GM21619 (cell line): ENCODE measurements around the gene EFEMP1.
"Not testable (repeated sequence)": the region's sequence is repeated elsewhere in the genome, so short reads cannot be mapped to it uniquely, and the experiment has no call there.

Experiments used
- ATAC-seq: cut with Tn5 transposase; IDR thresholded peaks from one replicate; pipeline ENCODE4 v1.9.1; 2021; ENCODE audit not compliant: unreplicated experiment

EFEMP1 gene

DNA sequence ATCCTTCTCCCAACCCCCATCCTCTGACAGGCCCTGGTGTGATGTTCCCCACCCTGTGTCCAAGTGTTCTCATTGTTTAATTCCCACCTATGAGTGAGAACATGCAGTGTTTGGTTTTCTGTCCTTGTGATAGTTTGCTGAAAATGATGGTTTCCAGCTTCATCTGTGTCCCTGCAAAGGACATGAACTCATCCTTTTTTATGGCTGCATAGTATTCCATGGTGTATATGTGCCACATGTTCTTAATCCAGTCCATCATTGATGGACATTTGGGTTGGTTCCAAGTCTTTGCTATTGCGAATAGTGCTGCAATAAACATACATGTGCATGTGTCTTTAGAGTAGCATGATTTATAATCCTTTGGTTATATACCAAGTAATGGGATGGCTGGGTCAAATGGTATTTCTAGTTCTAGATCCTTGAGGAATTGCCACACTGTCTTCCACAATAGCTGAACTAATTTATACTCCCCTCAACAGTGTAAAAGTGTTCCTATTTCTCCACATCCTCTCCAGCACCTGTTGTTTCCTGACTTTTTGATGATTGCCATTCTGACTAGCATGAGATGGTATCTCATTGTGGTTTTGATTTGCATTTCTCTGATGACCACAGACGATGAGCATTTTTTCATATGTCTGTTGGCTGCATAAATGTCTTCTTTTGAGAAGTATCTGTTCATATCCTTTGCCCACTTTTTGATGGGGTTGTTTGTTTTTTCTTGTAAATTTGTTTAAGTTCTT is 91.7 kb downstream of the EFEMP1 start:
- ATAC-seq, result not testable (repeated sequence)

GRCh38 chr2:55827855-55828254 is 95.7 kb downstream of the EFEMP1 start:
- ATAC-seq, result no peak

GRCh38 chr2:55827428-55827827 is 96.2 kb downstream of the EFEMP1 start:
- ATAC-seq, result not testable (repeated sequence)

DNA sequence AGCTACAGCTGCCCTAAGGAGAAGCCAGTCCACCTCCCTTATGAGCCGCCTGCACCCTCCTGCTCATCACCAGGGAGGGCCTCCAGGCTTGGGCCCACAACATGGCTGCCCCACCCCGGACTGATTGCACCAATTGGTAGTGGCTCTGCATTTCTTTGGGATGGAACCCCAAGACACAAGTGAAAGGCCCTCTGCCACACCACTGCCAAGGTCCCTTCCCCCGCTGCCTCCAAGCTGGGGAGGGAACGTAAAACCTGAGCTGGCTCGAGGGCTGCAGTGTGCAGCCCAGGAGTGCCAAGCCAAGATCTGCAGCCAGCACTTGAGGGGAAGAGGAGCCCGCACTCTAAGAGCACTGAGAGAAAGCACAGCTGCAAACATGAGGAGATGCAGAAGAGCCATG is 97.3 kb downstream of the EFEMP1 start:
- no peak for ATAC-seq

- ATAC-seq, result no peak
These were observed 99.0 kb downstream of the EFEMP1 start for GRCh38 chr2:55824551-55825096.
